ENCODE results near the gene HCN2. TPM values are rescaled to one million over a fixed set of nuclear protein-coding genes. Genes with fewer than 3 reads are reported as not detected.
"Not testable (repeated sequence)": the region's sequence is repeated elsewhere in the genome, so short reads cannot be mapped to it uniquely, and the experiment has no call there.

HCN2 gene
- total and polyA plus RNA-seq, 4 experiments from 2014 or later, result 2.5 to 2.9 TPM; not detected in 2

GRCh38 chr19:601310-601709 lies 11.6 kb downstream of the HCN2 start:
- no peaks in the 10 kb centered on the region for H3K36me3 ChIP-seq (ENCODE audit: insufficient read depth, low read length)
- Mint-ChIP-seq H3K27me3 (no peaks in the 10 kb centered on the region), H3K4me1 (no peaks in the 10 kb centered on the region), H3K9me3 (peaks cover 0 to 9% (median 0%) of the 10 kb centered on the region in 8 donors), H3K36me3 (no peaks in the 10 kb centered on the region), H3K4me3 (no peak overlapping the region), H3K27ac (peak overlapping the region in 1 of 7 donors; percentile 55)
- no peaks in the 10 kb centered on the region for H3K27me3 ChIP-seq (ENCODE audit: insufficient read depth, low read length)
- H3K4me1 ChIP-seq (ENCODE audit: insufficient read depth, low read length), result no peaks in the 10 kb centered on the region
- POLR2A ChIA-PET (ENCODE audit: partially characterized antibody), result no interaction called here
- no peak for DNase-seq
- no peak overlapping the region for H3K4me3 ChIP-seq (ENCODE audit: low read length in 2 of 2)
- CTCF ChIA-PET (ENCODE audit: partially characterized antibody), result no interaction called here
- intact Hi-C loops (cut with micrococcal nuclease), result no loop called here
- no peak overlapping the region for H3K27ac ChIP-seq (ENCODE audit: low read depth, low read length)
- H3K9me3 ChIP-seq (ENCODE audit: control insufficient read depth in 1 of 2, low read length in 2 of 2), result no peaks in the 10 kb centered on the region

DNA sequence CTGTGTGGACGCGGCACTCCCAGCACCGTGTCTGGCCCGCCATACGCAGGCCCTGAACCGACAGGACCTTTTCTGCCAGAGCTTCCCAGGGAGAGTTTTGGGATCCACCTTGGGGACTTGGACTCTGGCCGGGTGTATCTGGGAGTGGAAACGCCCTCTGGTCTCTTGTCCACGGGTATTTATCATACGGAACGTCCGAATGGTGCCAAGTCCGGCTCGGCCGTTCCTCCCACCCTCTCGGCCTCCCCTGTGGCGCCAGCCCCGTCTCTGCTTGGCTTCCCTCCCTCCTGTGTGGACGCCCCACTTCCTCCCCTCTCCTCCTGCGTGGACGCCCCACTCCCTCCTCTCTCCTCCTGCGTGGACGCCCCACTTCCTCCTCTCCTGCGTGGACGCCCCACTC lies 12.1 kb downstream of the HCN2 start:
- Mint-ChIP-seq H3K36me3 (no peaks in the 10 kb centered on the region), H3K27ac (no peak overlapping the region), H3K27me3 (no peaks in the 10 kb centered on the region), H3K4me1 (no peaks in the 10 kb centered on the region), H3K4me3 (no peak overlapping the region), H3K9me3 (peaks cover 0 to 9% (median 0%) of the 10 kb centered on the region in 8 donors)
- Histone ChIP-seq H3K4me3 (ENCODE audit: low read length in 2 of 2) (no peak overlapping the region), H3K4me1 (ENCODE audit: insufficient read depth, low read length) (no peaks in the 10 kb centered on the region), H3K9me3 (ENCODE audit: control insufficient read depth in 1 of 2, low read length in 2 of 2) (no peaks in the 10 kb centered on the region), H3K27ac (ENCODE audit: low read depth, low read length) (no peak overlapping the region), H3K36me3 (ENCODE audit: insufficient read depth, low read length) (no peaks in the 10 kb centered on the region), H3K27me3 (ENCODE audit: insufficient read depth, low read length) (no peaks in the 10 kb centered on the region)
- intact Hi-C loops (cut with micrococcal nuclease), result no loop called here
- ChIA-PET CTCF (ENCODE audit: partially characterized antibody) (no interaction called here), POLR2A (ENCODE audit: partially characterized antibody) (no interaction called here)
- DNase-seq, result no peak

GRCh38 chr19:602391-603301 lies 13.0 kb downstream of the HCN2 start:
- no peaks in the 10 kb centered on the region for H3K36me3 Mint-ChIP-seq
- H3K4me1 Mint-ChIP-seq, result no peaks in the 10 kb centered on the region
- ChIA-PET CTCF (ENCODE audit: partially characterized antibody) (no interaction called here), POLR2A (ENCODE audit: partially characterized antibody) (interaction anchor here (0.6 kb wide), 1 partner anchor 59 kb away, joined by 3 read pairs; no protein-coding TSS in a partner anchor)
- no peaks in the 10 kb centered on the region for H3K27me3 ChIP-seq (ENCODE audit: insufficient read depth, low read length)
- H3K4me1 ChIP-seq (ENCODE audit: insufficient read depth, low read length), result no peaks in the 10 kb centered on the region
- no peaks in the 10 kb centered on the region for H3K27me3 Mint-ChIP-seq
- H3K9me3 Mint-ChIP-seq, result peaks cover 0 to 9% (median 0%) of the 10 kb centered on the region in 8 donors
- no peak overlapping the region for H3K27ac ChIP-seq (ENCODE audit: low read depth, low read length)
- no peak for DNase-seq
- intact Hi-C loops (cut with micrococcal nuclease), result no loop called here
- no peaks in the 10 kb centered on the region for H3K9me3 ChIP-seq (ENCODE audit: control insufficient read depth in 1 of 2, low read length in 2 of 2)
- H3K4me3 Mint-ChIP-seq, result no peak overlapping the region
- no peaks in the 10 kb centered on the region for H3K36me3 ChIP-seq (ENCODE audit: insufficient read depth, low read length)
- H3K27ac Mint-ChIP-seq, result no peak overlapping the region
- no peak overlapping the region for H3K4me3 ChIP-seq (ENCODE audit: low read length in 2 of 2)

- H3K9me3 Mint-ChIP-seq; H3K27me3 Mint-ChIP-seq; H3K4me1 ChIP-seq (ENCODE audit: insufficient read depth, low read length); CTCF ChIA-PET (ENCODE audit: partially characterized antibody); H3K4me3 Mint-ChIP-seq; intact Hi-C loops (cut with micrococcal nuclease); H3K36me3 ChIP-seq (ENCODE audit: insufficient read depth, low read length); H3K36me3 Mint-ChIP-seq; H3K27ac ChIP-seq (ENCODE audit: low read depth, low read length); H3K9me3 ChIP-seq (ENCODE audit: control insufficient read depth in 1 of 2, low read length in 2 of 2); H3K27ac Mint-ChIP-seq; DNase-seq; H3K4me1 Mint-ChIP-seq; H3K27me3 ChIP-seq (ENCODE audit: insufficient read depth, low read length); H3K4me3 ChIP-seq (ENCODE audit: low read length in 2 of 2): not testable (repeated sequence)
- POLR2A ChIA-PET (ENCODE audit: partially characterized antibody), result interaction anchor here (0.6 kb wide), 1 partner anchor 58 kb away, joined by 3 read pairs; no protein-coding TSS in a partner anchor
Measured at GRCh38 chr19:603302-603639, 13.6 kb downstream of the HCN2 start.

DNA sequence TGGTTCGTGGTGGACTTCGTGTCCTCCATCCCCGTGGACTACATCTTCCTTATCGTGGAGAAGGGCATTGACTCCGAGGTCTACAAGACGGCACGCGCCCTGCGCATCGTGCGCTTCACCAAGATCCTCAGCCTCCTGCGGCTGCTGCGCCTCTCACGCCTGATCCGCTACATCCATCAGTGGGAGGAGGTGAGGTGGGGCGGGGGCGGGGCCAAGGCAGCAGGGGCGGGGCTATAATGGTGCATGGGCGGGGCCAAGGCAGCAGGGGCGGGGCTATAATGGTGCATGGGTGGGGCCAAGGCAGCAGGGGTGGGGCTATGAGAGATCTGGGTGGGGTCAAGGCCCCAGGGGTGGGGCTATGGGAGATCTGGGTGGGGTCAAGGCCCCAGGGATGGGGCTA lies 14.1 kb downstream of the HCN2 start:
- CTCF ChIA-PET (ENCODE audit: partially characterized antibody); DNase-seq; H3K36me3 ChIP-seq (ENCODE audit: insufficient read depth, low read length); H3K27me3 ChIP-seq (ENCODE audit: insufficient read depth, low read length); H3K9me3 ChIP-seq (ENCODE audit: control insufficient read depth in 1 of 2, low read length in 2 of 2); H3K4me3 Mint-ChIP-seq; H3K27ac ChIP-seq (ENCODE audit: low read depth, low read length); intact Hi-C loops (cut with micrococcal nuclease); H3K36me3 Mint-ChIP-seq; H3K4me1 Mint-ChIP-seq; POLR2A ChIA-PET (ENCODE audit: partially characterized antibody); H3K27ac Mint-ChIP-seq; H3K9me3 Mint-ChIP-seq; H3K4me1 ChIP-seq (ENCODE audit: insufficient read depth, low read length); H3K4me3 ChIP-seq (ENCODE audit: low read length in 2 of 2); H3K27me3 Mint-ChIP-seq: not testable (repeated sequence)

GRCh38 chr19:604355-604754 lies 14.7 kb downstream of the HCN2 start:
- ChIA-PET CTCF (ENCODE audit: partially characterized antibody) (no interaction called here), POLR2A (ENCODE audit: partially characterized antibody) (no interaction called here)
- Histone ChIP-seq H3K27ac (ENCODE audit: low read depth, low read length) (no peak overlapping the region), H3K9me3 (ENCODE audit: control insufficient read depth in 1 of 2, low read length in 2 of 2) (no peaks in the 10 kb centered on the region), H3K4me1 (ENCODE audit: insufficient read depth, low read length) (peaks cover 3% of the 10 kb centered on the region), H3K4me3 (ENCODE audit: low read length in 2 of 2) (no peak overlapping the region), H3K36me3 (ENCODE audit: insufficient read depth, low read length) (no peaks in the 10 kb centered on the region), H3K27me3 (ENCODE audit: insufficient read depth, low read length) (no peaks in the 10 kb centered on the region)
- Mint-ChIP-seq H3K27ac (no peak overlapping the region), H3K9me3 (peaks cover 0 to 9% (median 0%) of the 10 kb centered on the region in 8 donors), H3K27me3 (no peaks in the 10 kb centered on the region), H3K4me1 (peaks cover 0 to under 1% (median 0%) of the 10 kb centered on the region in 4 donors), H3K4me3 (no peak overlapping the region), H3K36me3 (no peaks in the 10 kb centered on the region)
- peak in 2 of 5 donors; percentile 24 to 52 for DNase-seq
- intact Hi-C loops (cut with micrococcal nuclease), result no loop called here

DNA sequence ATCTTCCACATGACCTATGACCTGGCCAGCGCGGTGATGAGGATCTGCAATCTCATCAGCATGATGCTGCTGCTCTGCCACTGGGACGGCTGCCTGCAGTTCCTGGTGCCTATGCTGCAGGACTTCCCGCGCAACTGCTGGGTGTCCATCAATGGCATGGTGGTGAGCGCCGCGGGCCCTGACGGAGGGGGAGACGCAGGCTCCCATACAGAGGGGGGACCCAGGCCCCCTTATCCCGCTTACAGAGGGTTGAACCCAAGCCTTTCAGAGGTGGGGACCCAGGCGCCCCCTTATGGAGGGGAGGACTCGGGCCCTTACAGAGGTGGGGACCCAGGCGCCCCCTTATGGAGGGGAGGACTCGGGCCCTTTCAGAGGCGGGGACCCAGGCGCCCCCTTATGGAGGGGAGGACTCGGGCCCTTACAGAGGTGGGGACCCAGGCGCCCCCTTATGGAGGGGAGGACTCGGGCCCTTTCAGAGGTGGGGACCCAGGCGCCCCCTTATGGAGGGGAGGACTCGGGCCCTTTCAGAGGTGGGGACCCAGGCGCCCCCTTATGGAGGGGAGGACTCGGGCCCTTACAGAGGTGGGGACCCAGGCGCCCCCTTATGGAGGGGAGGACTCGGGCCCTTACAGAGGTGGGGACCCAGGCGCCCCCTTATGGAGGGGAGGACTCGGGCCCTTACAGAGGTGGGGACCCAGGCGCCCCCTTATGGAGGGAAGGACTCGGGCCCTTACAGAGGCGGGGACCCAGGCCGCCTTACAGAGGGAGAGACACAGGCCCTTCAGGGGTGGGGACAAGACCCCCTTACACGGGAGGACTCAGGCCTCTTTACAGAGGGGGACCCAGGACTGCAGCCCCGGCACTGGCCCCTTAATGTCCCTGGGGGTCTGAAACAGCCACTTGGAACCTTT lies 15.6 kb downstream of the HCN2 start:
- H3K9me3 Mint-ChIP-seq; H3K27me3 Mint-ChIP-seq; H3K27ac ChIP-seq (ENCODE audit: low read depth, low read length); H3K9me3 ChIP-seq (ENCODE audit: control insufficient read depth in 1 of 2, low read length in 2 of 2); DNase-seq; H3K27me3 ChIP-seq (ENCODE audit: insufficient read depth, low read length); POLR2A ChIA-PET (ENCODE audit: partially characterized antibody); H3K27ac Mint-ChIP-seq; H3K4me3 ChIP-seq (ENCODE audit: low read length in 2 of 2); H3K36me3 Mint-ChIP-seq; CTCF ChIA-PET (ENCODE audit: partially characterized antibody); intact Hi-C loops (cut with micrococcal nuclease); H3K36me3 ChIP-seq (ENCODE audit: insufficient read depth, low read length): not testable (repeated sequence)
- H3K4me3 Mint-ChIP-seq, result peak overlapping the region in 3 of 8 donors; percentile 38 to 78 (median 39)
- H3K4me1 Mint-ChIP-seq, result peaks cover 1 to 10% (median 4%) of the 10 kb centered on the region in 4 donors
- peaks cover 11% of the 10 kb centered on the region for H3K4me1 ChIP-seq (ENCODE audit: insufficient read depth, low read length)
